HG02870 (cell line): ENCODE measurements around the gene BIK.
"Not testable (repeated sequence)": the region's sequence is repeated elsewhere in the genome, so short reads cannot be mapped to it uniquely, and the experiment has no call there.

Experiments used
- ATAC-seq: cut with Tn5 transposase; IDR thresholded peaks from one replicate; pipeline ENCODE4 v1.9.1; 2021; ENCODE audit warnings: mild to moderate bottlenecking, moderate library complexity; ENCODE audit not compliant: unreplicated experiment

The BIK gene

DNA sequence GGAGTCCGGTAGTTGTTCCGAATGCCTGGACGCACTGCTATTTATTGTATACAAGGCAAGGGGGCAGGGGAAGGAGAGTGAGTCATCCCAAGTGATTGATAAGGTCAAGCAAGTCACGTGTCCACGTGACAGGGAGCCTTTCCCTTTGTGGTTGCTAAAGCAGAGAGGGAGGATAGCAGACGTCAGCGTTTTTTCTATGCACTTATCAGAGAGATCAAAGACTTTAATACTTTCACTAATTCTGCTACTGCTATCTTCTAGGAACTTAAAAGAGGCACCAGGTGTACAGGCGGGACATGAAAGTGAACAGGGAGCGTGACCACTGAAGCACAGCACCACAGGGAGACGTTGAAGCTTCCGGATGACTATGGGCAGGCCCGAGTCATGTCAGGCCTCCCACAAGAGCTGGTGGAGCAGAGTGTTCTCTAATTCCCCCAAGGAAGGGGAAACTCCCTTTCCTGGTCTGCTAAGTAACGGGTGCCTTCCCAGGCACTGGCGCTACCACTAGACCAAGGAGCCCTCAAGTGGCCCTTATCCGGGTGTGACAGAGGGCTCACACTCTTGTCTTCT lies 6.4 kb upstream of the BIK start:
- ATAC-seq: not testable (repeated sequence)

GRCh38 chr22:43104950-43105349 lies 5.6 kb upstream of the BIK start:
- not testable (repeated sequence) for ATAC-seq

GRCh38 chr22:43106302-43106701 lies 4.2 kb upstream of the BIK start:
- no peak for ATAC-seq

- ATAC-seq: no peak
Measured at GRCh38 chr22:43109511-43109910, 1.0 kb upstream of the BIK start.

- no peak for ATAC-seq
Measured at GRCh38 chr22:43109921-43110443, 568 bp upstream of the BIK start.

GRCh38 chr22:43110927-43111623 lies 525 bp downstream of the BIK start:
- no peak for ATAC-seq

GRCh38 chr22:43113526-43114251 lies 3.1 kb downstream of the BIK start:
- no peak for ATAC-seq

DNA sequence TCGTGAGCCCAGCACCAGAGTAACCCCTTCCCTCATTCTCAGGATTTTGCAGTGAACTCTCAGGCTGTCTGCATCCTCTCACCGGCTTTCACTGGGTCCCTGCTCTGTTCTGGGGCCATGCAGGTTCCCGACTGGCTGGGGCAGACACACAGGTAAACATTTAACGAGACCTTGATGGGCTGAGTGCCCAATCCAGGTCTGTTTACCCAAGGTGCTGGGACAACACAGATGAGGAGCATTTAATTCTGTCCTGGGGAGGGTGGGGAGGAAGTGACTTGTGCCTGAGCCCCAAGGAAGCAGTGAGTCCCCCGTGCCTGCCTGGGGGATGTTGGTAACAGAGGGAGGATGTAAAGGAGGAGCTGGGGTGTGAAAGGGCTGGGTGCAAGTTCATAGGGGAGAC lies 4.4 kb downstream of the BIK start:
- ATAC-seq: no peak

- no peak for ATAC-seq
Measured at GRCh38 chr22:43116932-43117331, 6.4 kb downstream of the BIK start.

DNA sequence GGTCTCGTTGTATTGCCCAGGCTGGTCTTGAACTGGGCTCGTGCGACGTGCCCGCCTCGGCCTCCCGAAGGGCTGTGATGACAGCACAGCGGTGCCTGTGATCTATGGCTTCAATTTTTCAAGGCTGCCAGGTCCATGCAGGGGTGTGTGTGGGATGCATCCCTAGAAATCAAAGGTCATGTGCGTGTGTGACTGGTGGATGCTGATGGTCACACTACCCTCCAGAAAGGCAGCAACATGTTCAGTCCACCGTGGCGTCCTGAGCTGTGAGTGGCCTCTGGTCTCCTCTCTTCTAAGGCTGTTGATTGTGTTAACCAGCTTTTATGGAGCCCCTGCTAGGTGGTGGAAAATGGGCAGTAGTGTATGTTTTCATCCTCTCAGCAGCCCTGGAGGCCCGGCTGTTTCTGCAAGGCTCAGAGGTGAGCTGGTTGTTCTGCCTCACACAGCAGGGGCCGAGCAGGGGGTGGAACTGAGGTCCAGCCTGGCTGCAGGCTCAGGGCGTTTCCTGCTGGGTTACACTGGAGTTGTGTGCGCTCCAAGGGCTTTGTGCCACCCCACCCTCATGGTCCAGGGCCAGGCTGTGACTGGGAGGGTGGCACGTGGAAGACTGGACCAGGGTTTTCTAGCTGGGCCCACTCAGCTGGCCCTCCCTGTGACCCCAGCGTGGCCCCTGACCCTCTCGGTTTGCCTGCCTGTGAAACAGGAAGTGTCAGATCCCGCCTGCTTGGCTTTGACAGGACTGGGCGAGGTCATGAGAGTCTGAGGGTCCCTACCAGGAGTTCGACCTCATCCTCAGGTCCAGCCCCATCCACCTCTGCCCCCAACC lies 7.7 kb downstream of the BIK start:
- ATAC-seq: no peak

GRCh38 chr22:43118953-43119458 lies 8.5 kb downstream of the BIK start:
- no peak for ATAC-seq

DNA sequence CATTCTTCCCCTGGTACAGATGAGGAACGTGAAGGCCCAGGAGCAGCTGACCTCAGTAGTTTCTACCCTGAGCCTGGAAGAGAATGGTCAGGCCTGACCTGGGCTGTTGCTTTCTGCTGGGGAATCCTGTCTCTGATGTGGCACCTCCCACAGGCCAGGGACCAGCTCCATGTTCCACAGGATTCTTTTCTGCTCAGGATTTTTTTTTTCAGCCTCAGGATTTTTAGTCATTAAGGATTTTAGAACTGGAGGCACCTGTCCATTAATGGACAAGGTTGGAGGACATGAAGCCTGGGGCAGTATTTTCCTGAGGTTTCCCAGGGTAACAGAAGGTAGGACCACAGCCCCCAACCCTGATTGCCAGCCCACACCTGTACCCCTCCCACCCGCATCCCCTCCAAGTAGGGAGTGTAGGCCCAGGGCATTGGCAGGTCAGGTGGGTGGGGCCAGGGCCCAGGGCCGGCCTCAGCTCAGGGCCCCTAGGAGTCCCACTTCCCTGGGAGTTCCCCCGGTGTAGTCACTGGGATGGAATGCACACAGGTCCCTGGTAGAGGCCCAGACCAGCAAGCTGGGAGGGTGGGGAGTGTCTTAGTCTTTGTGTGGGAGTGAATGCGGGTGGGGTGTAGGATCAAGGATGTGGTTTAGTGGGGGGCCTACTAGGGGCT lies 16.1 kb downstream of the BIK start:
- ATAC-seq: no peak

DNA sequence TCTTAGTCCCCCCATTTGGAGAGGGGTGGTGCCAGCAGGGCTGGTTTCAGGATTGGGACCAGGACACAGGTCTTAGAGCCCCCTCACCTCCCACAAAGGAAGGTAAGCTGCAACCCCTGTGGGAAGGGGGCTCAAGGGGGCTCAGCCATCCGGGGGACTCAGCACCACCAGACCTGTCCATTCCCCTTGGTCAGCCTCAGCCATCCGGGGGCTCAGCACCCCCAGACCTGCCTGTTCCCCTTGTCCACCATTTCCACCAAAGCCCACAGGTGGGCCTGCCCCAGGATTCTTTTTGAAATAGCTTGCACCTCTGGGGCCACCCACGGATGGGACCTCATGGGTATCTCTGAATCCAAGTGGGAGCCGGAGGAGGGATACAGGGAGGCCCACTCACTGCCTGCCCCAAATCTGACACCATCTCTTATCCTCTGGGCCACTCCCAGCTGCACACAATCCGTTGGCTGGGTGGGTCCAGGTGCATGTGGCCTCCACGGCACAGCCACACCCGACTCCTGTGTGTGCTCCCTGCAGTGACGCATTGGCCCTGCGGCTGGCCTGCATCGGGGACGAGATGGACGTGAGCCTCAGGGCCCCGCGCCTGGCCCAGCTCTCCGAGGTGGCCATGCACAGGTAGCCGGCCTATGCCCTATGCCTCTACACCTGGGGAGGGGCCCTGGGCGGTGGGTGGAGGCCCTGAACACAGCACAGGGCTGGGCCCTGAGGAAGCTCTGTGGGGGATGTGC lies 16.8 kb downstream of the BIK start:
- no peak for ATAC-seq

DNA sequence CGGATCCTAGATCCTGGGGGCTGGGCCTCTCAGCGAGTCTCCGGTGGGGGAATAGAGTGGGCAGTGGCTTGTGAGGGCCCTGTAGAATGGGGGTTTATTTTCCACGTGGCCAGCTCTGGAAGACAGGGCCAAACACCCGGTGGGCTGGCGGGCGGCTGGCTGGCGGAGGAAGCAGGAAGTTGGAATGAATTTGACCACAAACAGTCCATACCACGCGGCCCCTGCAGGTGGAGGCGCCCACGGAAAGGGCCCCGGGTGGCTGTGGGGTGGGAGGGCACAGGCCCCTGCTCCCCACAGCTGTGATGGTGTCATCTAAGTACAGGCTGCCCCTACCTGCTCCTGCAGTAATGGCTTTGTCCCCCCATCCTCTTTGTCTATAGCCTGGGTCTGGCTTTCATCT lies 17.6 kb downstream of the BIK start:
- ATAC-seq: no peak

DNA sequence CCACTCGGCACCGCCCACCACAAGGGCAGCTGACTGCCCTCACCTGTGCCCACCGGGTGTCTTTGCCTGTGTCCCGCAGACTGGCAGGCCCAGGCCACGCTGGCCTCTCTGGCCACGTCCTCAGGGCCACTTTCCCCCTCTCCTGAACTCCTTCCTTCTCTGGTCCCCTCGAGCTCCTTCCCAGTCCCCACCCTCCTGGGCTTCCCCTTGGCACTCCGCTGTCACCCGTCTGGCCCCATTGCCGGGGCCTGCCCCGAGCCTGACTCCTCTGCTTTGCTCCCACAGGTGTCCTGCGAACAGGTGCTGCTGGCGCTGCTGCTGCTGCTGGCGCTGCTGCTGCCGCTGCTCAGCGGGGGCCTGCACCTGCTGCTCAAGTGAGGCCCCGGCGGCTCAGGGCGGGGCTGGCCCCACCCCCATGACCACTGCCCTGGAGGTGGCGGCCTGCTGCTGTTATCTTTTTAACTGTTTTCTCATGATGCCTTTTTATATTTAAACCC lies 18.4 kb downstream of the BIK start:
- no peak for ATAC-seq

GRCh38 chr22:43129426-43130425 lies 19.2 kb downstream of the BIK start:
- ATAC-seq: no peak

- no peak for ATAC-seq
Measured at GRCh38 chr22:43131773-43132501, 21.4 kb downstream of the BIK start.

GRCh38 chr22:43133401-43133800 lies 22.9 kb downstream of the BIK start:
- ATAC-seq: no peak
